Mononuclear cell (primary cell): ENCODE results near the gene RBM19. TPM values are rescaled to one million over a fixed set of nuclear protein-coding genes. Genes with fewer than 3 reads are reported as not detected.

Experiments
- H3K27me3 ChIP-seq: 2 replicates; pipeline ENCODE4 v1.6.0; 2011; ENCODE audit warnings: low read length, control low read depth; ENCODE audit not compliant: insufficient read depth
- H3K4me1 ChIP-seq: 2 replicates; pipeline ENCODE4 v1.5.1; 2011; ENCODE audit warnings: mild to moderate bottlenecking, low read length, control low read depth; ENCODE audit not compliant: insufficient read depth
- H3K4me3 ChIP-seq: 2 replicates; pipeline ENCODE4 v1.5.1; 2011; ENCODE audit warnings: mild to moderate bottlenecking, low read length, moderate library complexity
- H3K9me3 ChIP-seq: 2 replicates; pipeline ENCODE4 v1.5.1; 2011; ENCODE audit warnings: low read depth, mild to moderate bottlenecking, control low read depth, low read length
- total RNA-seq: library from RNA; depleted of rRNA; stranded (reverse); fragments of >200 nt; gene quantifications from one replicate; pipeline ENCODE4 v1.2.3, GENCODE V29; 2012

Gene RBM19
- total RNA-seq, 1 donor: 33.8 TPM

GRCh38 chr12:113846883-113847755, 119.0 kb downstream of the RBM19 start:
- Histone ChIP-seq H3K4me1 (no peaks in the 10 kb centered on the region), H3K4me3 (no peak overlapping the region), H3K27me3 (no peaks in the 10 kb centered on the region)

GRCh38 chr12:113845900-113846674, 120.0 kb downstream of the RBM19 start:
- Histone ChIP-seq H3K9me3 (no peaks in the 10 kb centered on the region), H3K27me3 (no peaks in the 10 kb centered on the region), H3K4me3 (no peak overlapping the region), H3K4me1 (no peaks in the 10 kb centered on the region)

More at GRCh38 chr12:113846883-113847755, 119.0 kb downstream of the RBM19 start:
- H3K9me3 ChIP-seq: no peaks in the 10 kb centered on the region

- Histone ChIP-seq H3K4me1 (no peaks in the 10 kb centered on the region), H3K9me3 (no peaks in the 10 kb centered on the region), H3K27me3 (no peaks in the 10 kb centered on the region), H3K4me3 (no peak overlapping the region)
Observed at GRCh38 chr12:113844495-113845210, 121.5 kb downstream of the RBM19 start.

DNA sequence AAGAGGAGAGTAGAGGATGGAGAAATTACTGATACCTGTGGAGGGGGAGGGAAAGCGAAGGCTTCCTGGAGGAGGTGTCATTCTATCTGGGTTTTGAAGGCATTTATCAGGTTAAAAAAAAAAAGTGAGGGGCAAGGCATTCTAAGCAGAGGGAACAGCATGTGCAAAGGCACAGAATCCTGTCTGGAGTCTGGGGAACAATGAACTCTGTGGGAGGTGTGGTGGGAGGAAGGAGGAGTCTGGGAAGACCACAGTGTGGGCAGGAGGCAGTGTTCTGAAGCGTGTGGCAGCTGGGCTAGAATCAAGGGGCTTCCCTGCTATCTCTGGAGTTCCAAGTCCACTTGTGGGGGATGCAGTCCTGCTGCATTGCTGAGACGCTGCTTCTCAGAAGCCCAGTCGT, 123.4 kb downstream of the RBM19 start:
- H3K9me3 ChIP-seq: no peaks in the 10 kb centered on the region
- no peaks in the 10 kb centered on the region for H3K27me3 ChIP-seq
- no peaks in the 10 kb centered on the region for H3K4me1 ChIP-seq
- no peak overlapping the region for H3K4me3 ChIP-seq

DNA sequence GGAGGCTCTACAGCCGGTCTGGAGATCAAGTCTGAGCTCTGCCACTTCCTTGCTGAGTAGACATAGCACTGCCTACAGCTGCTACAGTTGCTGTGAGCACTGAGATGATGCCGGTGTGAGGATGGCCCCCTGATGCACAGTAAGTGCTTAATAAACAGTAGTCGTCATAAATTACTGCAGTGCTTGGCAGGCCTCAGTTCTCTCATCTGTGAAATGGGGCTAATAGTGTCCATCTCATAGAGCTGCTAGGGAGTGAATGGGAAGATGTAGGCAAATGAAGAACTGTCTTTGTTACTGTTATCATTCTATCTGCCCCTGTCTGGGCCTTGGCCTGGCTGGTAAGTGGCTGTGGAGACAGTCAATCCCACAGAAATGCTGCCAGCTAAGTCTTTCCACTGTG, 124.3 kb downstream of the RBM19 start:
- H3K9me3 ChIP-seq: no peaks in the 10 kb centered on the region
- H3K4me1 ChIP-seq: no peaks in the 10 kb centered on the region
- no peaks in the 10 kb centered on the region for H3K27me3 ChIP-seq
- no peak overlapping the region for H3K4me3 ChIP-seq

GRCh38 chr12:113840401-113841042, 125.6 kb downstream of the RBM19 start:
- Histone ChIP-seq H3K27me3 (no peaks in the 10 kb centered on the region), H3K9me3 (no peaks in the 10 kb centered on the region), H3K4me3 (no peak overlapping the region), H3K4me1 (no peaks in the 10 kb centered on the region)

GRCh38 chr12:113838896-113839295, 127.2 kb downstream of the RBM19 start:
- H3K4me3 ChIP-seq: no peak overlapping the region
- H3K9me3 ChIP-seq: no peaks in the 10 kb centered on the region
- no peaks in the 10 kb centered on the region for H3K4me1 ChIP-seq
- no peaks in the 10 kb centered on the region for H3K27me3 ChIP-seq

DNA sequence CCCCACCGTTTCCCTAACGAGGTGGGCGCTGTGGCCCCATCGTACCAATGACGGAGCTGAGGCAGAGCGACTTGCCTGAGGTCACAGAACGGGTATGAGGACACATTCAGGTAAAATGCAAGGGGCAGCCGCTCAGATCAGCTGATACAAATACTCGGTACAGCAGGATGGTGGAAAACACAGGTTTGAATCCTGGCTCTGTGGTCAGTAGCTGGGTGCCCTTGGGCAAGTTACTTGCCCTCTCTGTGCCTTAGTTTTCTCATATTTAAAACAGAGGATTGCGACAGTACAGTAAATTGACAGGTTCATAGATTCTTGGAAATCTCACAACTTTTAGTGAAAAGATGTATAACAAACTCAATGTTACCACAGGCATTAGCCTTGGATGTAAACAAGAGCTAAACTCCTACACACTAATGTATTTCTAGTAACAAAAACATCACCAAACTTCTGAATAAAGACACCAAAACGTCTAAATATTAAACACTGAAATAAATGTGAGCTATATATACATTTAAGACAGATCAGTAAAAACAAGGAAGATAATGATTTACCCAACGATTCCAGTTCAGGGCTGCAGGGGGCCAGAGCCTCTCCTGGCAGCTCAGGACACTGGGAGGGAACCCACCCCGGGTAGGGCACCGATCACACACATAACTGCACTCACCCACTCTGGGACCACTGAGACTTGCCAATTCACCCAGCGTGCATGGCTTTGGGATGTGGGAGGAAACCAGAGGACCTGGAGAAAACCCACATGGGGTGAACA, 128.4 kb downstream of the RBM19 start:
- no peaks in the 10 kb centered on the region for H3K27me3 ChIP-seq
- no peak overlapping the region for H3K4me3 ChIP-seq
- no peaks in the 10 kb centered on the region for H3K9me3 ChIP-seq
- H3K4me1 ChIP-seq: no peaks in the 10 kb centered on the region

GRCh38 chr12:113837084-113837483, 129.0 kb downstream of the RBM19 start:
- Histone ChIP-seq H3K27me3 (no peaks in the 10 kb centered on the region), H3K4me1 (no peaks in the 10 kb centered on the region), H3K4me3 (no peak overlapping the region), H3K9me3 (no peaks in the 10 kb centered on the region)

GRCh38 chr12:113835896-113836295, 130.2 kb downstream of the RBM19 start:
- no peaks in the 10 kb centered on the region for H3K27me3 ChIP-seq
- H3K4me1 ChIP-seq: no peaks in the 10 kb centered on the region
- no peaks in the 10 kb centered on the region for H3K9me3 ChIP-seq
- H3K4me3 ChIP-seq: no peak overlapping the region

DNA sequence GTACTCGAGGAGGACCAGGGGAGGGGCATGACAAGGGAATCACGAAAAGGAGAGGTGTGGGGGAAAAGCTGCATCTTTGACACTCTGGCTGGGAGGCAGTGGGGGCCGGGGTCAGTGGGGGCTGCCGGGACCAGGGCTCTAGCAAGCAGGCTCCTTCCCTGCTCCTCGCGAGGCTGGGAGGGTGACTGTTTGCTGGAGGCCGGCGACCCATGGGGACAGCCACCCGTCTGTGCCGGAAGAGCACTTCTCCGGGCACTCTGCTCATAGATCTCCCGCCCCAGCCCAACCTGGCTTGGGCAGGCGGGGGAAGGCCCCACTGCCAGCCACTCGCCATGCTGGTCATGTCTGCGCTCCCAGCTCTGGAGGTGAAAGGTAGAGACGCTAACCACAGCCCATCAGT, 130.7 kb downstream of the RBM19 start:
- Histone ChIP-seq H3K4me3 (no peak overlapping the region), H3K27me3 (no peaks in the 10 kb centered on the region), H3K4me1 (no peaks in the 10 kb centered on the region), H3K9me3 (no peaks in the 10 kb centered on the region)

DNA sequence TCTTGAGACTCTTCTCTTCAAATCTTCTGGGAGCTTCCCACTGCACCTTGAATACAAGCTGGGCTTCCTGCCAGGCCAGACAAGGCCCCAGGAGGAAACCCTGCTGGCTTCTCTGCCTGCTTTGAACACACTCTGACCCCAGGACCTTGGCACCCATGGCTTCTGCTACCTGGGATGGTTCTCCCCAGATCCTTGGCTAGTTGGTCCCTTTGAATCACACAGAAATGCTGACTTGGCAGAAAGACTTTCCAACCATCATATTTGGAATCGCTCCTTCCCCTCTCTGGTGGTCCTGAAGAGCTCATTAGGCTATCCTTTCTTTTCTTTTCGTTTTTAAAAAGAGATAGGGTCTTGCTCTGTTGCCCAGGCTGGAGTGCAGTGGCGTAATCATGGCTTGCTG, 132.7 kb downstream of the RBM19 start:
- Histone ChIP-seq H3K4me3 (no peak overlapping the region), H3K9me3 (no peaks in the 10 kb centered on the region), H3K4me1 (no peaks in the 10 kb centered on the region), H3K27me3 (no peaks in the 10 kb centered on the region)

GRCh38 chr12:113831476-113831875, 134.6 kb downstream of the RBM19 start:
- Histone ChIP-seq H3K4me3 (no peak overlapping the region), H3K9me3 (no peaks in the 10 kb centered on the region), H3K4me1 (no peaks in the 10 kb centered on the region), H3K27me3 (no peaks in the 10 kb centered on the region)

GRCh38 chr12:113831016-113831415, 135.1 kb downstream of the RBM19 start:
- H3K4me3 ChIP-seq: no peak overlapping the region
- no peaks in the 10 kb centered on the region for H3K9me3 ChIP-seq
- H3K27me3 ChIP-seq: no peaks in the 10 kb centered on the region
- H3K4me1 ChIP-seq: no peaks in the 10 kb centered on the region
